SK-N-MC (cell line): ENCODE results near the gene B4GALNT4.
"Not testable (repeated sequence)": the region's sequence is repeated elsewhere in the genome, so short reads cannot be mapped to it uniquely, and the experiment has no call there.

ENCODE experiments used
- DNase-seq: peaks from one replicate; pipeline ENCODE4 v3.0.0-alpha.2; 2011; ENCODE audit warnings: low read depth, low spot score
- H3K27ac ChIP-seq: fragments of 200-600 bp; sonication (generic); 2 replicates; pipeline ENCODE4 v1.5.1; 2016; ENCODE audit warnings: mixed run types
- H3K36me3 ChIP-seq: fragments of 200-600 bp; sonication (generic); 2 replicates; pipeline ENCODE4 v1.6.1; 2017; ENCODE audit warnings: antibody characterized with exemption, low read length, mixed read lengths; ENCODE audit not compliant: insufficient read depth
- H3K4me3 ChIP-seq: fragments of 200-600 bp; sonication (generic); 2 replicates; pipeline ENCODE4 v1.5.1; 2016
- H3K9ac ChIP-seq: fragments of 200-600 bp; sonication (generic); 2 replicates; pipeline ENCODE4 v1.8.0; 2017; ENCODE audit warnings: mixed run types, mixed read lengths; ENCODE audit not compliant: insufficient read length
- H3K9me3 ChIP-seq: fragments of 200-600 bp; sonication (generic); 2 replicates; pipeline ENCODE4 v1.6.1; 2017; ENCODE audit warnings: low read depth, mild to moderate bottlenecking, antibody characterized with exemption, low read length, moderate library complexity, mixed read lengths
- EZH2 ChIP-seq: fragments of 200-600 bp; sonication (generic); IDR thresholded peaks from one replicate; pipeline ENCODE4 v1.6.1; 2017; ENCODE audit warnings: antibody characterized with exemption
- FOXP2 ChIP-seq: optimal IDR thresholded peaks from 2 replicates; pipeline ENCODE3; 2011; ENCODE audit warnings: mild to moderate bottlenecking, moderate library complexity; ENCODE audit not compliant: insufficient read depth; ENCODE audit errors: extremely low read length, control extremely low read depth
- POLR2AphosphoS5 ChIP-seq: IDR thresholded peaks from 2 replicates; pipeline ENCODE4 v1.6.1; 2012; ENCODE audit warnings: mild to moderate bottlenecking, low read depth, low read length, borderline replicate concordance

B4GALNT4 gene

DNA sequence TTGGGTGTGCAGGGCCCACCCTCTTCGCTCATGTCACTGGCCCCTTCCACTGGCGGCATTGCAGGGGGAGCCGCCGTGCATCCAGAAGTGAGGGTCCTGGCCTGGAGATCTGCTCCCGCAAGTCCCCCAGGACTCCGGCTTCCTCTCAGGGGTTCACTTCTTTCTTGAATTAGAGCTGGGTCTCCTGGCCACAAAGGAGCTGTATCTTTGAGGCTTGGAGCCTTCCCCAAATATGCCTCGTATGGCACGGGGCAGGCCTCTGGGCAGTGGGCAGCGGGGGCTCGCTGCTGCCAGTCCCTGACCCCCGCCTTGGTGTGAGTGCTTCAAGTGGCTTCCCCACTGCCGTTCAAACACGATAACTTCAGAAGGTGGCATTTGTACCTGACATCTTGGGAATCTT is 41.3 kb upstream of the B4GALNT4 start:
- TF ChIP-seq POLR2AphosphoS5 (no peak), FOXP2 (no peak), EZH2 (no peak)
- Histone ChIP-seq H3K9ac (no peak overlapping the region), H3K4me3 (no peak overlapping the region), H3K36me3 (no peaks in the 10 kb centered on the region), H3K27ac (no peak overlapping the region), H3K9me3 (no peaks in the 10 kb centered on the region)
- DNase-seq = no peak

DNA sequence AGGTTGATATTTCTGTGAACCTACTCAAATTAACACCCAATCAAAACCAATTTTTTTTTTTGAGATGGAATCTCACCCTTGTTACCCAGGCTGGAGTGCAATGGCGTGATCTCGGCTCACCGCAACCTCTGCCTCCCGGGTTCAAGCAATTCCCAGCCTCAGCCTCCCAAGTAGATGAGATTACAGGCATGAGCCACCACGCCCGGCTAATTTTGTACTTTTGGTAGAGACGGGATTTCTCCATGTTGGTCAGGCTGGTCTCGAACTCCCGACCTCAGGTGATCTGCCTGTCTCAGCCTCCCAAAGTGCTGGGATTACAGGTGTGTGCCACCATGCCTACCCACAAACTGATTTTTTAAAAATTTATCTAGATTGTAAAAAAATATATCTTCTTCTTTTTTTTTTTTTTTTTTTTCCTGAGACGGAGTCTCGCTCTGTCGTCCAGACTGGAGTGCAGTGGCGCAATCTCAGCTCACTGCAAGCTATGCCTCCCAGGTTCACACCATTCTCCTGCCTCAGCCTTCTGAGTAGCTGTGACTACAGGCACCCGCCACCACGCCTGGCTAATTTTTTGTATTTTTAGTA is 40.7 kb upstream of the B4GALNT4 start:
- H3K9me3 ChIP-seq, H3K4me3 ChIP-seq, H3K9ac ChIP-seq, DNase-seq, H3K36me3 ChIP-seq: not testable (repeated sequence)
- peak overlapping the region; percentile 61; the same call in 1 of the 2 replicates for H3K27ac ChIP-seq

DNA sequence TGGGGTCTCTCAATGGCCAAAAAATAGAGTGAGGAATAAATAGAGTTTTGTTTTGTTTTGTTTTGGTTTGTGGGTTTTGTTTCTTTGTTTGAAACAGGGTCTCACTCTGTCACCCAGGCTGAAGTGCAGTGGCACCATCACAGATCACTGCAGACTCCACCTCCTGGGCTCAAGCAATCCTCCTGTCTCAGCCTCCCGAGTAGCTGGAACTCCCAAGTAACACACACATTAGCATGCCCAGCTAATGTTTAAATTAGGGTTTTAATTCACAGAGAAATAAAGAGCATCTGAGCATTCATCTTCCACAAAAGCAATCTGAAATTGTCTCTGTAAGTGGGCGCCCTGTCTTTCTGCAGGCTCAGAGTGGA is 39.4 kb upstream of the B4GALNT4 start:
- TF ChIP-seq POLR2AphosphoS5 = no peak
- no peak for TF ChIP-seq EZH2
- TF ChIP-seq FOXP2 = no peak
- Histone ChIP-seq H3K27ac (peak overlapping the region; percentile 61), H3K9me3 (no peaks in the 10 kb centered on the region), H3K4me3 (no peak overlapping the region), H3K9ac (no peak overlapping the region), H3K36me3 (no peaks in the 10 kb centered on the region)
- no peak for DNase-seq

DNA sequence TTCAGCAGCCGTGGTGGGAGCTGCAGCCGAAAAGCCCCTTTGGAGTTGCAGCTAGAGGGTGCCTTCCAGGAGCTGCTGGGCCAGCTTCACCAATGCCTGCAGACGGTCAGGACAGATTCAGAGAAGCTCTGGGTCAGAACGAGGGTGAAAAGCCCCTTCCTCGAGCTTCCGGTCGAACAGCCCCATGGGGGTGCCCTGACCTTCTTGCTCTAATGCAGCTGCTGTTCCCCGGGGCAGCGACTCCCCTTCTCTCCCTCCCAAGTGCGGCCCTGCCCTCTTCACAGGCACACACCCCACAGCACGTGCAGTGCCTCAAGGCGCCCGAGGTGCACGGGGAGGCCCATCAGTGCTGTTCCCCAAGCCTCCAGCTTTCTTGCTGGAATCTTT is 39.0 kb upstream of the B4GALNT4 start:
- H3K9me3 ChIP-seq = no peaks in the 10 kb centered on the region
- peak overlapping the region; percentile 36; the same call in 1 of the 2 replicates for H3K27ac ChIP-seq
- H3K4me3 ChIP-seq = no peak overlapping the region
- no peak for DNase-seq
- H3K9ac ChIP-seq = no peak overlapping the region
- no peaks in the 10 kb centered on the region for H3K36me3 ChIP-seq
- TF ChIP-seq POLR2AphosphoS5 = no peak
- TF ChIP-seq FOXP2 = no peak
- TF ChIP-seq EZH2 = no peak

DNA sequence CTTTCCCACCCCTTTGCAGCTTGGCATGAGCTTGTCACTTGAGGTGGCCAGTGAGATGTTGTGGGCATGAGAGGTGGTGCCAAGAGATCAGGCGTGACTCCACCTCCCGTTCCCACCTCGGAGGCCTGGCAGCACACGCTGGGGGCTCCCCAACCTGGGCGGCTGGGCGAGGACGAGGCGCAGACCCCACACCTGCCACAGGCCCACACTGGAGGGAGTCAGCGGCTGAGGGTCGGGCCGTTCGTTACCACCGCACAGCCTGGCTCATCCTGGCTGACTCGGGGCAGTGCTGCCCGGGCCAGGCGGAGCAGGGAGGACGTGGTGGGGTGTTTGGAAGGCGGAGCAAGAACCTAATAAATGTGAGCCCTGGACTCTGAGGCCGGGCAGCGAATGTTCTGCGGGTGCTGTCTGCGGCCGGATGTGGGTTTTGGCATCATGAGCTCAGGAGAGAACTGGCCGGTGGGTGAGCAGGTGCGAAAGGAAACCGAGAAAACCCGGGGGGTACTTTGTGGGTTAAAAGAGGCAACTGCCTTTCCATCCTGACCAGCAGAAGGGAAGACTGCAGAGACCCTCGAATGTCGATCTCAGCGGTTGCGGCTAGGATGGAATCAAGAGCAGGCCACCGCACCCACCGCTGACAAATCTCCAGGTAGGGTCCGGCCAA is 38.5 kb upstream of the B4GALNT4 start:
- Histone ChIP-seq H3K36me3 (no peaks in the 10 kb centered on the region), H3K9me3 (no peaks in the 10 kb centered on the region), H3K4me3 (no peak overlapping the region), H3K27ac (no peak overlapping the region; the same call in 1 of the 2 replicates), H3K9ac (no peak overlapping the region)
- DNase-seq = no peak
- no peak for TF ChIP-seq EZH2
- no peak for TF ChIP-seq POLR2AphosphoS5
- TF ChIP-seq FOXP2 = no peak

DNA sequence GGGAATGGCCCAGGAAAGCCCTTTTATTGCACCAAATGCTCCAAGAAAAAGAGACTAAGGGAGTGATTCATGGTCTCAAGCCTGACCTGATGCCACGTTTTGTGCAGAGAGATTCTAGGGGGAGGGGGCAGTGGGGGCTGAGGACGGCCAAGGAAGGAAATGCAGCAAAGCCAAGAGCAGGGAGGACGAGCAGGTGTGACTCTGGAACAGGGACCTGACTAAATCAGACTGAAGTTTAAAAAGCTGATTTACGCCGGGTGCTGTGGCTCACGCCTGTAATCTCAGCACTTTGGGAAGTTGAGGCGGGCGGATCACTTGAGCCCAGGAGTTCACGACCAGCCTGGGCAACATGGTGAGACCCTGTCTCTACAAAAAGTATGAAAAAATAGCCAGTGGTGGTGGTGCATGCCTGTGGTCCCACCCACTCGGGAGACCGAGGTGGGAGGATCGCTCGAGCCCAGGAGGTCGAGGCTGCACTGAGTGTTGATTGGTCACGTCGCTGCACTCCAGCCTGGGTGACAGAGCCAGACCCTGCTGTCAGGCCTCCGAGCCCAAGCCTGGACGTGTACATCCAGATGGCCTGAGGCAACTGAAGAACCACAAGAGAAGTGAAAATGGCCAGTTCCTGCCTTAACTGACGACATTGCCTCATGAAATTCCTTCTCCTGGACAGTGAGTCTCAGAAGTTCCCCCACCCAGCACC is 37.8 kb upstream of the B4GALNT4 start:
- Histone ChIP-seq H3K27ac (no peak overlapping the region), H3K9ac (no peak overlapping the region)
- no peak for DNase-seq

DNA sequence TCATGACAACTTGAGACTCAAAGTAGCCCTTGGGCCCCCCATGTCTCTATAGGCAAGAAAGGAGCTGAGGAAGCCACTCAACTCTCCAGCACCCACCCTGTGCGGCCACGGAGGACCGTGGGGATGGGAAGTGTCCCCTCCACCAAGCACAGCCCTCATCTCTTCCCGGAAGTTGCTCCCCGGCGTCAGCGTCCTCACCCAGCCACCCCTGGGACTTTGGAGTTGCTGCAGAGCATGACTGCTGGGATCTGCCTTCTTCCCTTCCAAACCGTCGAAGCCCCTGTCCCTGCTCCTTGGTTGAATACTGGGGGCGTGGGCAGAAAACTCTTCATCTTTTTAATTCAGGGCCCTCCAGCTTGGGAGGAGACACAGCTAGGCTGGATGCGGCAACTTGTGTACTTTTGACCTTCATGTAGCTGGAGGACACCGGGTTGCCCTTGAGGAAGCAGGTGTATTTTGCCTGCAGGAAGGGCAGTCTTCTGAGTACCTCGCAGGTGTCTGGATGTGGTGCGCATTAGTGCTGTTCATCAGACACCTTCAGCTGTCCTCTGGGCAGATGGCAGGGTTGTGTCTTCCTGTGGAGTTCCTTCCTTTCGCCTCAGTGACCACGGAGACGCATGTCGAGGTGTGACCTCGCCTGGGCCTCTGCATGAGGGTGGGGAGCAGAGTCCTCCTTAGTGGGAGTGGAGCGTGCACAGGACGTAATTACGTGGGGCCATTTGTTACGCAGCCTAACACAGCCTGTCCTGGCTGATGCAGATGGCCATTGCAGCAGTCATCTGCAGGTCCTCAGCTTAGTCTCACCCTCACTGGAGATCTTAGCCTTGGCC is 36.4 kb upstream of the B4GALNT4 start:
- no peaks in the 10 kb centered on the region for H3K36me3 ChIP-seq
- no peak for DNase-seq
- no peak overlapping the region for H3K27ac ChIP-seq
- no peak overlapping the region for H3K9ac ChIP-seq
- H3K9me3 ChIP-seq = no peaks in the 10 kb centered on the region
- TF ChIP-seq POLR2AphosphoS5 = no peak
- no peak for TF ChIP-seq EZH2
- no peak for TF ChIP-seq FOXP2
- no peak overlapping the region for H3K4me3 ChIP-seq

More for the DNA sequence above, 37.8 kb upstream of the B4GALNT4 start:
- no peaks in the 10 kb centered on the region for H3K36me3 ChIP-seq
- no peak for TF ChIP-seq POLR2AphosphoS5
- no peak overlapping the region for H3K4me3 ChIP-seq
- no peaks in the 10 kb centered on the region for H3K9me3 ChIP-seq

DNA sequence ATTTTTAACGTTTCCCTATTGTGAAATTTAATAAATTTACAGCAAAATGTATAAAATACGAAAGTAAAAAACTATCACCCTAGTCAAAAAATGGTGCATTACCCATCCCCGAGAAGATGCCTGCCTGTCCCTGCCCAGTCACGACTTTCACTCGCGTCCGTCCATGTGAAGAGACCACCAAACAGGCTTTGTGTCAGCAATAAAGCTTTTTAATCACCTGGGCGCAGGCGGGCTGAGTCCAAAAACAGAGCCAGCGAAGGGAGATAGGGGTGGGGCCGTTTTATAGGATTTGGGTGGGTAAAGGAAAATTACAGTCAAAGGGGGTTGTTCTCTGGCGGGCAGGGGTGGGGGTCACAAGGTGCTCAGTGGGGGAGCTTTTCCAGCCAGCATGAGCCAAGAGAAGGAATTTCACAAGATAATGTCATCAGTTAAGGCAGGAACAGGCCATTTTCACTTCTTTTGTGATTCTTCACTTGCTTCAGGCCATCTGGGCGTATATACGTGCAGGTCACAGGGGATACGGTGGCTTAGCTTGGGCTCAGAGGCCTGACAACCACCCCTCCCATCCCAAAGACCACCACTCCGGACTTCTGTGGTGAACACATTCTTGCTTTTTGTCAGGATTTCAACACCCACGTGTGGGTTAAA is 35.6 kb upstream of the B4GALNT4 start:
- not testable (repeated sequence) for H3K9me3 ChIP-seq, H3K36me3 ChIP-seq, DNase-seq, H3K9ac ChIP-seq, H3K4me3 ChIP-seq
- peak overlapping the region; percentile 75 for H3K27ac ChIP-seq
